Gastroesophageal sphincter (tissue), 4 donors: ENCODE results near the gene S100A4. TPM values are rescaled to one million over a fixed set of nuclear protein-coding genes. Genes with fewer than 3 reads are reported as not detected.

Experiments
- ATAC-seq: fragments of 150-250 bp; one replicate; pipeline ENCODE4 v1.9.1; 2016; ENCODE audit warnings: mild to moderate bottlenecking, moderate library complexity
- H3K27ac ChIP-seq, 4 donors: fragments of 200-600 bp; sonication (generic) in 3 of 4; 1 replicate in 3 of 4; 2 replicates in 1 of 4; pipeline ENCODE4 v1.5.1; 2016 to 2019
- H3K27me3 ChIP-seq: fragments of 200-600 bp; sonication (generic); one replicate; pipeline ENCODE4 v1.5.1; 2019
- H3K36me3 ChIP-seq, 2 donors: fragments of 200-600 bp; sonication (generic); one replicate each; pipeline ENCODE4 v1.5.1; 2019; ENCODE audit warnings: control low read depth in 1 of 2
- H3K4me1 ChIP-seq, 3 donors: fragments of 200-600 bp; sonication (generic); 1 replicate in 2 of 3; 2 replicates in 1 of 3; pipeline ENCODE4 v1.5.1; 2016 to 2019; ENCODE audit warnings: control low read depth in 2 of 3
- H3K4me3 ChIP-seq, 2 donors: fragments of 200-600 bp; sonication (generic); one replicate each; pipeline ENCODE4 v1.5.1; 2019; ENCODE audit warnings: mild to moderate bottlenecking in 1 of 2, moderate library complexity in 1 of 2
- H3K9me3 ChIP-seq, 3 donors: fragments of 200-600 bp; sonication (generic); one replicate each; pipeline ENCODE4 v1.5.1; 2017 to 2019; ENCODE audit warnings: control low read depth in 2 of 3
- CTCF ChIP-seq, 4 experiments: fragments of 200-600 bp in 2 of 4; fragments of 450-650 bp in 2 of 4; sonication (generic) in 1 of 4; IDR thresholded peaks; one replicate each; pipeline ENCODE4 v1.5.1; 2017 to 2019; ENCODE audit warnings: antibody characterized with exemption in 4 of 4, mild to moderate bottlenecking in 2 of 4, moderate library complexity in 2 of 4
- EP300 ChIP-seq: sonication (generic); formaldehyde crosslinking; IDR thresholded peaks from one replicate; pipeline ENCODE4 v1.6.1; 2017; ENCODE audit warnings: antibody characterized with exemption, mild to moderate bottlenecking
- POLR2A ChIP-seq, 2 donors: fragments of 450-650 bp; IDR thresholded peaks; one replicate each; pipeline ENCODE4 v1.6.1; 2017; ENCODE audit warnings: antibody characterized with exemption in 2 of 2, mild to moderate bottlenecking in 2 of 2, moderate library complexity in 1 of 2
- POLR2AphosphoS5 ChIP-seq: sonication (generic); formaldehyde crosslinking; IDR thresholded peaks from one replicate; pipeline ENCODE4 v1.6.1; 2017; ENCODE audit warnings: antibody characterized with exemption
- WGBS, 2 donors: methylation state at CpG; one replicate each; pipeline ENCODE4 v1.1.5; 2018; ENCODE audit warnings: low coverage in 1 of 2; 5-methylcytosine and 5-hydroxymethylcytosine counted together
- total RNA-seq, 4 donors: library from RNA; depleted of rRNA; stranded (reverse); fragments of >200 nt; gene quantifications; one replicate each; pipeline ENCODE4 v1.1.0, GENCODE V29; 2016

The S100A4 gene
- total RNA-seq, 4 donors from 2014 or later = 135 to 345 (median 259) TPM

DNA sequence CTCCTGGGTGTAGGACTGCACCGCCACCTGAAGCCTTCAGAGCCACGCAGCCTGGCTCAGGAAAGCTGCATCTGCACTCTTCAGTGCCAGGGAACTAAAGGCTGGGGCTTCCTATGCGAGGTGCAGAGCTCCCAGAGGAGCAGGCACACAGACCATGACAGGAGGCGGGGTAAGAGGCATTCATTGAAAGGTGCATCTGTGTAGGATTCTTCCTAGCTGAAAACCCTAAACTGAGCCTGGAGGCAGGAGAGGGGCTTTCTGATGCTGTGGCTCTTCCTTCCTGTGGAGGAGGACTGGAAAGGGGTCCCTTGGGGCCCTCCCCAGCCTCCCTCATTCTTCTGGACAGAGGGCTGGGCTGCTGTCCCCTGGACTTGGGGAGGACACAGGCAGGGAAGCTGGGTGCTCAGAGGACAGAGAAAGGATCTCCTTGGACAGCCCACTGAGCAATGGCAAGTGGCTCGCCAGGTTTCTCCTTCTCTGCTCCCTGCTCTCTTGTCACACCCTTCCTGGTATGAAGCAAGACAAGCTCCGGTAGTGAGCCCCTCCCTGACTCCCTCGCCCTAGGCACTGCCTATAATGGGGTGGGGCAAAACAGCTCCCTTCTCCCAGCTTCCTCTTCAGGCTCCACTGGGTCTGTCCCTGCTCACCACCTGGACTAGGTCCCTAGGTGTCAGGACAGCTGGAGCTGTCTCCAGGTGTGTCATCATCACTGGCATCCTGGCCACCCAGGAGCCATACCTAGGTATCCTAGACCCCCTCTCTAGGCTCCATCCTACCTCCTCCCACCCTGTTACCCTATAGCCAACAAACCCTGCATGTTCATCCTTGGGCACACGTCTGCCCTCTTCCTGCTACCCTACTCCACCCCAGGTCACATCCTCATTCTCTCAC lies 29.9 kb downstream of the S100A4 start:
- Histone ChIP-seq H3K27me3 (no peaks in the 10 kb centered on the region), H3K9me3 (no peaks in the 10 kb centered on the region), H3K36me3 (no peaks in the 10 kb centered on the region), H3K27ac (no peak overlapping the region), H3K4me1 (peaks cover 0 to 12% (median 4%) of the 10 kb centered on the region in 3 donors), H3K4me3 (no peak overlapping the region)
- ATAC-seq = peak; percentile 58
- TF ChIP-seq POLR2AphosphoS5 (no peak), POLR2A (IDR thresholded peaks at IDR 0.05) (no peak), CTCF (IDR thresholded peaks at IDR 0.05) (no peak), EP300 (no peak)
- 48 to 50% methylated on average over 1 to 4 of the region's 8 CpGs for WGBS, 2 donors

DNA sequence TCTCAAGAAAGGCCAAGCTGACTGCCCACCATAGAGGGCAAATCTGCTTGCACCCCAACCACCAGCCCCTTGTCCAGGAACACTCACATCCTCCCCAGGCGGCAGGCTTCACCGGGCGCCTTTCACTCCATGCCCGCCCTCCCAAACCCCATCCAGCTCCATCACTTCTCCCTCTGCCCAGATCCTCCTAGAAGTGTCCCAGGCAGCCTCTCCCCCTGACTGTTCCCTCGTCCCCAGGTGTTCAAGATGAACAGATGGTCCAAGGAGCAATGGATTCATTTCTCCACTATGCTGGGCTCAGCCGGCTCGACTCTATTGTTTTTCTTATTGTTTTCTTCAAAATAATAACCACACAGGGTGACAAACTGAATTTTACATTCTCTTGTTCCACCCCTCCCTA lies 31.9 kb downstream of the S100A4 start:
- Histone ChIP-seq H3K4me1 (peaks cover 0 to 16% (median 10%) of the 10 kb centered on the region in 3 donors), H3K27ac (no peak overlapping the region), H3K27me3 (no peaks in the 10 kb centered on the region), H3K36me3 (no peaks in the 10 kb centered on the region), H3K4me3 (no peak overlapping the region), H3K9me3 (no peaks in the 10 kb centered on the region)
- 92 to 97% methylated on average over 4 to 6 of the region's 7 CpGs for WGBS, 2 donors
- no peak for ATAC-seq
- no peak for TF ChIP-seq EP300
- TF ChIP-seq CTCF (IDR thresholded peaks at IDR 0.05) = no peak
- TF ChIP-seq POLR2AphosphoS5 = no peak
- TF ChIP-seq POLR2A (IDR thresholded peaks at IDR 0.05) = no peak

- Histone ChIP-seq H3K4me3 (no peak overlapping the region), H3K9me3 (no peaks in the 10 kb centered on the region), H3K4me1 (peaks cover 0 to 18% (median 10%) of the 10 kb centered on the region in 3 donors), H3K27ac (no peak overlapping the region), H3K36me3 (no peaks in the 10 kb centered on the region), H3K27me3 (no peaks in the 10 kb centered on the region)
- 50% methylated on average over 1 of the region's 3 CpGs; no CpG with 5 or more reads in 1 of the 2 donors for WGBS, 2 donors
- TF ChIP-seq CTCF (IDR thresholded peaks at IDR 0.05) (no peak), EP300 (no peak), POLR2AphosphoS5 (no peak), POLR2A (IDR thresholded peaks at IDR 0.05) (no peak)
- no peak for ATAC-seq
These were observed 32.6 kb downstream of the S100A4 start for GRCh38 chr1:153513023-153513422.

DNA sequence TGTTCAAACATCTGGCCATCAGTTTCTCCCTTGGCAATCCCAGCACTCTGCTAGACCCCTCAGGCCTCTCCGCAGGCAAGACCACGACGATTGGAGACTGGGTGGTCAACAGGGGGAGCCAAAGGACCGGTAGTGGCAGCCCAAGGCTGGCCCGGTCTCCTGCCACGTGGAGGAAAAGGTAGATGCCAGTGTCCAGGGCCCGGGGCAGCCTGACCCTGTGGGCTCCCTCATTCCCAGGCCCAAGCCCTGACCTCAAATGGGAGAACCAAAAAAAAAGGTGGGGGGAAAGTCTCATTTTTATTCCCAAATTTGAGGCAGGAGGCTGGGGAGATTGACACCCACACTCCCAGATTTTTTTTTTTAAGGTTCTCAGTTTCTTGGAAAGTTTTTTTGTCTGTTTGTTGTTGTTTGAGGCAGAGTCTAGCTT lies 34.6 kb downstream of the S100A4 start:
- Histone ChIP-seq H3K9me3 (no peaks in the 10 kb centered on the region), H3K27ac (peak overlapping the region in 1 of 4 donors; percentile 36), H3K27me3 (no peaks in the 10 kb centered on the region), H3K4me1 (peaks cover 3 to 39% (median 18%) of the 10 kb centered on the region in 3 donors), H3K36me3 (no peaks in the 10 kb centered on the region), H3K4me3 (no peak overlapping the region)
- TF ChIP-seq POLR2AphosphoS5 (peak; percentile 39), POLR2A (IDR thresholded peaks at IDR 0.05) (no peak), CTCF (IDR thresholded peaks at IDR 0.05) (peak; percentile 87 to 95 (median 88))
- peak; percentile 63 for ATAC-seq
- WGBS, 2 donors = 0% methylated on average over 3 of the region's 7 CpGs; no CpG with 5 or more reads in 1 of the 2 donors
